ENCODE data around the gene GALNS. TPM values are rescaled to one million over a fixed set of nuclear protein-coding genes. Genes with fewer than 3 reads are reported as not detected.
"Not testable (repeated sequence)": the region's sequence is repeated elsewhere in the genome, so short reads cannot be mapped to it uniquely, and the experiment has no call there.

The GALNS gene
- total RNA-seq, 1 donor from 2014 or later = 62.2 TPM

DNA sequence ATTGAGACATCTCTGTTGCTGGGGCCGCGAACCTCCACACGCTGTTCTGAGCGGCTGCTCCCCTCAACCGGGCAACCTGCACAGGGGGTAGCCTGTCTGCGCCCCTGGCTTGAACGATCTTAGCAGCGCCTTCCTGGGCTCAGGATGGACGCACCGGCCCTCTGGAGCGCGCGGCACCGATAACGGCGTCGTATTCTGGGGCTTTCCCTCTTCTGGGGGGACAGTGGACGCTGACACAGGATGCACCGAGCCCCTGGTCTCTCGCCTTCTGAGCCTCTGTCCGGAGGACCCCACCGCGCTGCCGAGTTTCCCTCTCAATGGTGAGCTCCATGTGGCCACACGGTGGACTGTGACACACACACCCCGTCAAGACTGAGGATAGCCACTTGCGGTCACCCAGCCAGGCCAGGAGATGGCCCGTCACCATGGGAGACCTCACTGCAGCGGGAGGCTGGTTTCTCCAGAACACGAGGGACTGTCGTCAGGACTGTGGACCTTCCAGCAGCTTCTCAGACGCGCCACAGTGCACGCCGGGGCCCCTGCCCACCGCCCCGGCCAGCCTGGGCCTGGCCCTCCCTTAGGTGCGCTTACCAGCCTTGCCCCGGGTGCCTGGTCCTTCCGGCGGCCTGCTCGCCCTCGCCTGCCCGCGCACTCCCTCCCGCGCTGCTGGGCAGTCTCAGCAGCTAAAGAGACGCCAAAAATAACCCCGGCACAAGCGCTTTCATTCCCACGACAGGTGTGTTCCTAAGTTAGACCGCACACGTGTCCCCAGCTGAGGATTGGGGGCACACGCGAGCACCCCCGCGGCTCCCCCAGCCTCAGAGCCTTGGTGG, 39.7 kb upstream of the GALNS start:
- Histone ChIP-seq H3K4me1 (no peaks in the 10 kb centered on the region), H3K27me3 (no peaks in the 10 kb centered on the region), H3K27ac (no peak overlapping the region), H3K36me3 (no peaks in the 10 kb centered on the region), H3K9me3 (no peaks in the 10 kb centered on the region), H3K4me3 (no peak overlapping the region)
- TF ChIP-seq, protein P1, sequence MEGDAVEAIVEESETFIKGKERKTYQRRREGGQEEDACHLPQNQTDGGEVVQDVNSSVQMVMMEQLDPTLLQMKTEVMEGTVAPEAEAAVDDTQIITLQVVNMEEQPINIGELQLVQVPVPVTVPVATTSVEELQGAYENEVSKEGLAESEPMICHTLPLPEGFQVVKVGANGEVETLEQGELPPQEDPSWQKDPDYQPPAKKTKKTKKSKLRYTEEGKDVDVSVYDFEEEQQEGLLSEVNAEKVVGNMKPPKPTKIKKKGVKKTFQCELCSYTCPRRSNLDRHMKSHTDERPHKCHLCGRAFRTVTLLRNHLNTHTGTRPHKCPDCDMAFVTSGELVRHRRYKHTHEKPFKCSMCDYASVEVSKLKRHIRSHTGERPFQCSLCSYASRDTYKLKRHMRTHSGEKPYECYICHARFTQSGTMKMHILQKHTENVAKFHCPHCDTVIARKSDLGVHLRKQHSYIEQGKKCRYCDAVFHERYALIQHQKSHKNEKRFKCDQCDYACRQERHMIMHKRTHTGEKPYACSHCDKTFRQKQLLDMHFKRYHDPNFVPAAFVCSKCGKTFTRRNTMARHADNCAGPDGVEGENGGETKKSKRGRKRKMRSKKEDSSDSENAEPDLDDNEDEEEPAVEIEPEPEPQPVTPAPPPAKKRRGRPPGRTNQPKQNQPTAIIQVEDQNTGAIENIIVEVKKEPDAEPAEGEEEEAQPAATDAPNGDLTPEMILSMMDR (IDR thresholded peaks at IDR 0.05) = no peak
- intact Hi-C loops (cut with DNase I) = no loop called here
- no peak for DNase-seq (ENCODE audit: low spot score in 2 of 2)

DNA sequence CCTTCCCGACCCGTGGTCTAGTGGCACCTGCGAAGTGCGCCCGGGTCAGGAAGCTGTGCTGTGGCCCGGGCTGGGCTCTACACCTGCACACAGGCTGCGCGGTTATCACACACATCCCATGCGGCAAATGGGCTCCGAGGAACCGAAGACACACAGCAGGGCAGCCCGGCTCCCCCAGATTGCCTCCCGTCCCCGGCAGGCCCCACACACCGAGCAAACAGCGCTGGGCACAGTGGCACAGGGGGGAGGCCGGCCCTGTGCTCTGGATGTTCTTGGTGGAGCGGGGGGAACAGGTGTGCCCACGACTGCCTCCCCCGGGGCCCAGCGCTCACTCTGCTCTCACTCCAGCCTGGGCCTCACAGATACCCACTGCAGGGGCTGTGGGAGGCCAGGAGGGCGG, 38.6 kb upstream of the GALNS start:
- H3K36me3 ChIP-seq = no peaks in the 10 kb centered on the region
- no peak overlapping the region for H3K27ac ChIP-seq
- H3K4me3 ChIP-seq = no peak overlapping the region
- no peaks in the 10 kb centered on the region for H3K9me3 ChIP-seq
- no peak for DNase-seq (ENCODE audit: low spot score in 2 of 2)
- TF ChIP-seq, protein P1 (IDR thresholded peaks at IDR 0.05) = no peak
- H3K27me3 ChIP-seq = no peaks in the 10 kb centered on the region
- intact Hi-C loops (cut with DNase I) = no loop called here
- H3K4me1 ChIP-seq = no peaks in the 10 kb centered on the region

DNA sequence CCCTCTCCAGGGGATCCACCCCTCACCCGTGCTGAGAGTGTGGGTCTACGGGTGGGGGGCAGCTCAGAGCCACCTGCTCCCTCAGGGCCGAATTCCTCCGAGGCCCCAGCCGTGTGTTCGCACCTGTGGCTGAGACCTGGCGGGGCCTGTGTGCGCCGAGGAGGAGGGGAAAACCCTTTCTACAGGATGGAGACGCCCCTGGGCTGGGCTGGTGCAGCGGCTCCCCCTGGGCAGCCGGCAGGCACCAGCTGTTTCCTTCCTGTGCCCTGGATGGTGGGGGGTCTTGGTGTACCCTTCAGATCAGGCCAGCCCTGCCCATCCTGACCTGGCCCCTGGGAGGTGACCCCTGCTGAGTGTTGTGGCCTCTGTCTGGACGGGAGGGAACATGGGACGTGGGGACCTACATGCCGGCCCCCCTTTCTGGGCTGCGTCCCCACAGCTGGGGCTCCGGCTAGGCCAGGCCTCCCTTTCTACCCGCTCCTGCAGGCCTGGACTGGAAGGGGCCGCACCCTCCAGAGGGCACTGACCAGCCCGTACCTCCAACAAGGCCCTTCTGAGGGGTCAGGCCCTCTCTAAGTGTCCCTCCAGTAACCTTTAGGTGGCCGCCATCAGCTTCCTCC, 38.0 kb upstream of the GALNS start:
- intact Hi-C loops (cut with DNase I) = no loop called here
- H3K27ac ChIP-seq = no peak overlapping the region
- H3K27me3 ChIP-seq = no peaks in the 10 kb centered on the region
- no peaks in the 10 kb centered on the region for H3K36me3 ChIP-seq
- TF ChIP-seq, protein P1 (IDR thresholded peaks at IDR 0.05) = no peak
- no peak for DNase-seq (ENCODE audit: low spot score in 2 of 2)
- no peaks in the 10 kb centered on the region for H3K9me3 ChIP-seq
- no peak overlapping the region for H3K4me3 ChIP-seq
- H3K4me1 ChIP-seq = no peaks in the 10 kb centered on the region

DNA sequence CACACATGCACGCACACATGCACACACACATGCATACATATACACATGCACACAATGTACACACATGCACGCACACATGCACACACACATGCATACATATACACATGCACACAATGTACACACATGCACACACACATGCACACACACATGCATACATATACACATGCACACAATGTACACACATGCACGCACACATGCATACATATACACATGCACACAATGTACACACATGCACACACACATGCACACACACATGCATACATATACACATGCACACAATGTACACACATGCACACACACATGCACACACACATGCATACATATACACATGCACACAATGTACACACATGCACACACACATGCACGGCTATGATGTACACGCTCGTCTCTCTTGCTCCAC, 37.5 kb upstream of the GALNS start:
- H3K27me3 ChIP-seq; H3K4me1 ChIP-seq; H3K36me3 ChIP-seq; H3K4me3 ChIP-seq; H3K9me3 ChIP-seq; intact Hi-C loops (cut with DNase I); DNase-seq (ENCODE audit: low spot score in 2 of 2); H3K27ac ChIP-seq: not testable (repeated sequence)

DNA sequence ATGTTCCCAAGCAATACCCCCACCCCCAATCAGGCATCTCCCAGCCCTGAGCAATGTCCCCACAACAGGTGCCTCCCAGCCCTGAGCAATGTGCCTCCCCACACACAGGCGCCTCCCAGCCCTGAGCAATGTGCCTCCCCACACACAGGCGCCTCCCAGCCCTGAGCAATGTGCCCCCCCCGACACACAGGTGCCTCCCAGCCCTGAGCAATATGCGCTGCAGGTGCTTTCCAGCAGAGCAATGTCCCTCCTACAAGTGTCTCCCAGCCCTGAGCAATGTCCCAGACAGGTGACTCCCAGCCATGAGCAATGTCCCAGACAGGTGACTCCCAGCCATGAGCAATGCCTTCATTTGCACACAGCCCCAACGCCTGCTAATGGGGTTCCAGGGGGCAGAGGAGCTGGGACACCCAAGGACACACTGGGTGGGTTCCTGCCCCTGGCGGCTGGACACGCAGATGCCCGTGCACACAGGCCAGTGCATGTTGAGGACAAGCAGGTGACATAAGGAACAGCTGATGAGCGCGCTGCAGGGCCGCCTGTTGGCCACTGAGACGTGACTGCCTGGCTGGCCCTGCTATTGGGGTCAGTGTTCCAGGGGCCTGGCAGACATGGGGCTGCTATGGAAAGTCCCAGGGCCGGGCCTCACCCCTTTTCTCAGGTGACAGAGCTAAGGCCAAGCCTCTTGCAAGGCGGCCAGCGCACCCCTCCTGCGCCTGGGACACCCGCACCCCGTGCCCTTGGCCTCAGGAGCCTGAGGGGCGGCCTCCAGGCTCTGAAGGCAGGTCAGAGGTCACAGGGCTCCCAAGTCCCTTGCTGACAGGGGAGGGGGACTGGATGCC, 36.6 kb upstream of the GALNS start:
- no peaks in the 10 kb centered on the region for H3K9me3 ChIP-seq
- no peak overlapping the region for H3K4me3 ChIP-seq
- no peak for DNase-seq (ENCODE audit: low spot score in 2 of 2)
- H3K27ac ChIP-seq = no peak overlapping the region
- H3K4me1 ChIP-seq = no peaks in the 10 kb centered on the region
- TF ChIP-seq, protein P1 (IDR thresholded peaks at IDR 0.05) = no peak
- no peaks in the 10 kb centered on the region for H3K27me3 ChIP-seq
- no peaks in the 10 kb centered on the region for H3K36me3 ChIP-seq
- intact Hi-C loops (cut with DNase I) = no loop called here

DNA sequence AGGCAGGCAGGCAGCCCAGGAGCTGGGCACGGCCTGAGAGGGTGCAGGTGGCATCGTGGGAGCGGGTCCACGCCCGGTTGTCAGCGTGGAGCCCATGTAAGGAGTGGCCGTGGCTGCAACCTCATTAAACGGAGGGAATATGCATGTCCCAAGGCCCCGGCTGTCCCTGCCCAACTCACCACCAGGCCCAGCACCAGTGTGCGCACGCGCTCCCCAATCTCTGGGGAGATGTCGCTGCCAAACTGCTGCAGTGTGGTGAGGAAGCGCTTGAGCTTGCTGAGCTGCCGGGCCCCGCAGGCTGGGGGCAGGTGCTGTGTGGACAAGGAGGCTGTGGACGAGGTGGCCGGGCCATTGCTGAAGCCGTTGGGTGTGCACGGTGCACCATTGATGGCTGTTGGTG, 35.3 kb upstream of the GALNS start:
- Histone ChIP-seq H3K4me1 (no peaks in the 10 kb centered on the region), H3K36me3 (no peaks in the 10 kb centered on the region), H3K27me3 (no peaks in the 10 kb centered on the region), H3K9me3 (no peaks in the 10 kb centered on the region), H3K4me3 (no peak overlapping the region), H3K27ac (no peak overlapping the region)
- no peak for DNase-seq (ENCODE audit: low spot score in 2 of 2)
- TF ChIP-seq, protein P1 (IDR thresholded peaks at IDR 0.05) = no peak
- intact Hi-C loops (cut with DNase I) = no loop called here

Measured in ascending aorta (tissue), 2 donors.